OCI-LY1 (cell line): ENCODE measurements around the gene TGOLN2.

Source experiments
- EZH2 ChIP-seq: fragments of 200-600 bp; sonication (generic), shearing (Covaris generic); IDR thresholded peaks from 2 replicates; pipeline ENCODE4 v1.8.0; 2017; ENCODE audit warnings: borderline replicate concordance, mixed run types, mild to moderate bottlenecking, antibody characterized with exemption, low read length, moderate library complexity, mixed read lengths
- TF ChIP-seq, protein P1 (sequence below): fragments of 200-600 bp; sonication (generic), shearing (Covaris generic); IDR thresholded peaks from 2 replicates; pipeline ENCODE4 v1.5.1; 2017; ENCODE audit warnings: mild to moderate bottlenecking, antibody characterized with exemption, low read length, moderate library complexity, mixed read lengths

GRCh38 chr2:85368921-85369320, 41.1 kb upstream of the TGOLN2 start:
- TF ChIP-seq, protein P1, sequence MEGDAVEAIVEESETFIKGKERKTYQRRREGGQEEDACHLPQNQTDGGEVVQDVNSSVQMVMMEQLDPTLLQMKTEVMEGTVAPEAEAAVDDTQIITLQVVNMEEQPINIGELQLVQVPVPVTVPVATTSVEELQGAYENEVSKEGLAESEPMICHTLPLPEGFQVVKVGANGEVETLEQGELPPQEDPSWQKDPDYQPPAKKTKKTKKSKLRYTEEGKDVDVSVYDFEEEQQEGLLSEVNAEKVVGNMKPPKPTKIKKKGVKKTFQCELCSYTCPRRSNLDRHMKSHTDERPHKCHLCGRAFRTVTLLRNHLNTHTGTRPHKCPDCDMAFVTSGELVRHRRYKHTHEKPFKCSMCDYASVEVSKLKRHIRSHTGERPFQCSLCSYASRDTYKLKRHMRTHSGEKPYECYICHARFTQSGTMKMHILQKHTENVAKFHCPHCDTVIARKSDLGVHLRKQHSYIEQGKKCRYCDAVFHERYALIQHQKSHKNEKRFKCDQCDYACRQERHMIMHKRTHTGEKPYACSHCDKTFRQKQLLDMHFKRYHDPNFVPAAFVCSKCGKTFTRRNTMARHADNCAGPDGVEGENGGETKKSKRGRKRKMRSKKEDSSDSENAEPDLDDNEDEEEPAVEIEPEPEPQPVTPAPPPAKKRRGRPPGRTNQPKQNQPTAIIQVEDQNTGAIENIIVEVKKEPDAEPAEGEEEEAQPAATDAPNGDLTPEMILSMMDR = no peak
- TF ChIP-seq EZH2 = no peak
